ENCODE data around the gene LDLRAD4.
"Not testable (repeated sequence)": the region's sequence is repeated elsewhere in the genome, so short reads cannot be mapped to it uniquely, and the experiment has no call there.

LDLRAD4 gene

GRCh38 chr18:13328213-13328612 lies 109.7 kb downstream of the LDLRAD4 start:
- DNase-seq, result no peak

DNA sequence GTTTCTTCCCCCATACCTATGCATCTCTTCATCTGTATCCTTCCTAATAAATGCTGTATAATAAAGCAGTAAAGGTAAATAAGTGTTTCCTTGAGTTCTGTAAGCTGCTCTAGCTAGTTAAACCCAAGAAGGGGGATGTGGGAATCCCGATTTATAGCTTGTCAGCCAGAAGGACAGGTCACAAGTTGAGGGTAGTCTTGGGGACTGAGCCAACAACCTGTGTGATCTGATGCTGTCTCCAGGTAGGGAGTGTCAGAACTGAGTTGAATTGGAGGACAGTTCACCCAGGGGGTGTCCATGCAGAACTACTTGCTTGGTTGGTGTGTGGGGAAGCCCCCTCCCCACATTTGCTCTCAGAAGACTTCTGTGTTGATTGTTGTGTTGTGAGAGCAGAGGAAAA lies 112.4 kb downstream of the LDLRAD4 start:
- no peak for DNase-seq

- DNase-seq, result no peak
Measured at GRCh38 chr18:13331846-13332245, 113.3 kb downstream of the LDLRAD4 start.

- DNase-seq, result no peak
Measured at GRCh38 chr18:13332874-13333273, 114.3 kb downstream of the LDLRAD4 start.

GRCh38 chr18:13335903-13336302 lies 117.3 kb downstream of the LDLRAD4 start:
- DNase-seq, result no peak

DNA sequence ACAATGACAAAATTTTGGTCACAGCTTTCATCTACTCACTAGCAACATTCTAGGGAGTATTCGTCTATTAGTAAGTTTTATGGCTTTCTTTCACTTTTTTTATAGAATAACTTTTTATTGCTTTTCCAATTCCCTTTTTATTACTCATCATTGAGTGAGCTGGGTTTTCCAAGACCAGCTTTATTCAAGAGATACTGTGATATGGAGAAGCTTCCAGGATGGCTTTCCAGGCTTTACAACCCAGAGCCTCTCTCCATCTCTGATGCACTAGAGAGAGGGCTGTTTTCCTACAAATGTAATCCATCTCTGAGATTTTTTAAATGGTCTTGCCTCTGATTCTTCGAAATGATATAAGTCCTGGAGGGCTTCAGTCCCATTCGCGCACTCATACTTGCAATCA lies 118.3 kb downstream of the LDLRAD4 start:
- no peak for DNase-seq

GRCh38 chr18:13337369-13337768 lies 118.8 kb downstream of the LDLRAD4 start:
- DNase-seq, result no peak

DNA sequence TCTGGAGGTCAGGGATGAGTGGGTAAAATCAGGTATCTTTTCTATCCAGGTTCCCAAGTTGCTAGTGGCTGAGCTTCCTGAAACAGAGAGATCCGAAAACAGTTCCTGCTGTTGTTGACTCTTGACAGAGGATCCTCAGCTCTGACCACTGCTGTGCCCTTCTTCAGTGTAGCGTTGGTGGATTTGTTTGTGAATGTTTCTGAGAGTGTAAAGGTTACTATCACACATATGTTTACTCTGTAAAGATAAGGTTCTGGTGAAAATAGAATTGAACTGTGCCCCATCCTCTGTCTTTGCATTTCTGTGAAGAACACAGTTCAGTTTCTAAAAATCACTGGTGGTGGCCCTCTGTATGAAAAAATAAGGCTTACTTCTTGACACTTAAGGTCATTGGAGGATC lies 119.8 kb downstream of the LDLRAD4 start:
- DNase-seq, result no peak

- DNase-seq, result no peak
Measured at GRCh38 chr18:13339653-13340052, 121.1 kb downstream of the LDLRAD4 start.

- DNase-seq, result not testable (repeated sequence)
Measured at GRCh38 chr18:13346449-13346848, 127.9 kb downstream of the LDLRAD4 start.

- DNase-seq, result no peak
Measured at GRCh38 chr18:13353084-13353823, 134.7 kb downstream of the LDLRAD4 start.

GRCh38 chr18:13354402-13354801 lies 135.8 kb downstream of the LDLRAD4 start:
- DNase-seq, result no peak

DNA sequence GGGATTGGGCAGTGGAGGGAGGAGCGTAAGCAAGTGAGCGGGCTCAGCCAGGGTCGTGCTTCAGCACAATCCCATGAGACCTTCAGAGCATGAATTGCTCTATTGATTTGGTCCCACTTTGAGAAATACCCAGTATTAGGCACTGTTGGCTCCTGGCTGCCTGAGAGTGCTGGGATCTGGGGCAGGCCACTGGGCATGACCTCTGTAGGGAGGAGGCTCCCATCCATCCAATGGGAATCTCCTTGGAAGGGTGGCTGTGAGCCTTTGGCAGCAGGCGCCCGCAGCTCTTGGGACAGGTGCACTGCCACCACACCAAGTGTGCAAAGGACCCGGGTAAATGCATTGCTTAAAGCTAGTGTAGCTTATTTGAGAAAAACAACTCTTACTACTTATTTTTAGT lies 137.5 kb downstream of the LDLRAD4 start:
- DNase-seq, result no peak

- no peak for DNase-seq
Measured at GRCh38 chr18:13357289-13357688, 138.7 kb downstream of the LDLRAD4 start.

GRCh38 chr18:13359210-13359609 lies 140.7 kb downstream of the LDLRAD4 start:
- no peak for DNase-seq

GRCh38 chr18:13361431-13361830 lies 142.9 kb downstream of the LDLRAD4 start:
- DNase-seq, result no peak

DNA sequence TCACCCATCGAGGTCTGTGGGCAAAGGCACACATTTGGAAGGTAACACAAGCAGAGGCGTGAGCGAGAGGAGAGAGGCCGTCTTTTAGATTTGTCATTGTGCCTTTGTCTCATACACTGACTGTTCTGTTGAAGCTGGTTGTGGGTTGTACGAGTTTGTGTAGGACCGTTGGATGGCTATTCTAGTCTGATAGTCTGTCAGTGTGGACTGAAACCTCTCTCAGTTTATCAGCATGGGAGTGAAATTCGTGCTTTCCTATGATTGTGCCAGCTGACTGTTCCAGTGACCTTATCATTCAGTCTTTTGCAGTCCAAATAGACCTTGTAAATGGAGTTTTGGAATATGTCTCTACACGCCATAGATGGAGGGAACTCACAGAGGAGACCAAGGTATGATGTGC lies 143.5 kb downstream of the LDLRAD4 start:
- no peak for DNase-seq

DNA sequence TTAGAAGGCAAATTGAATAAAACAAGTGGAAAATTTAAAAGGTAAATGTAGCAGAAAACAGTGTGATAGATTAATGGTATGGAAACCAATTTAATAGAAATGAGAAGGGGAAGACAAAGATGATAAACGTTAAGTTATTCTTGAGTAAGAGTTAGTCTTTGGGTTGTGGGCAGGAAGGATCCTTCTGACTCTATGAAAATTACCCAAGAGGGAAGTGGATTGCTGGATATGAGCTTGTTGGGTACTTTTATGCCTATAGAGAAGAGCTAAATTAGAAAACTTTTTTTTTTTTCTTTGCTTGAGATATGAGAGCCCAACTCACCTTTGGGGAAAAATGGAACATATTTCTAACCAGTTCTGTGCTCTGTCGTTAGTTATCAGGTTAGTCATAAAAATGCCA lies 144.0 kb downstream of the LDLRAD4 start:
- DNase-seq, result no peak

DNA sequence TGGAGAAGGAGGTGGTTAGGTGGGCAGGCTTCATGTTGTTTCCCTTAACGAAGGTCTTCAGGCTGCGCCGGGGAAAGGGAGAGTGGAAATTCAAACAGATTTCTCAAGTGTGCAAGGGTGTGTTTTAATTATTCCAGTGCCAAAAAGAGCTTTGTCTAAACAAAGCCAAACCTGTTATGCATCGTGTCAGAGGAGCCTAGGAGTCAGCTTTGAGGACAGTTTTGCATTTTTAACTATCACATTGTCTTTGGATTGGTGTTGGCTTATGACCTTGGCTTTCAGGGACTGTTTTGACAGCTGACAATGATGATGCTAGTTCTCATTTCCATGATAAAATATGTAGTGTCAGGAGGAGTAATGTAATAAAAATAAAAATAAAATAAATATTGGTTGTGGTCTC lies 144.8 kb downstream of the LDLRAD4 start:
- DNase-seq, result no peak

DNA sequence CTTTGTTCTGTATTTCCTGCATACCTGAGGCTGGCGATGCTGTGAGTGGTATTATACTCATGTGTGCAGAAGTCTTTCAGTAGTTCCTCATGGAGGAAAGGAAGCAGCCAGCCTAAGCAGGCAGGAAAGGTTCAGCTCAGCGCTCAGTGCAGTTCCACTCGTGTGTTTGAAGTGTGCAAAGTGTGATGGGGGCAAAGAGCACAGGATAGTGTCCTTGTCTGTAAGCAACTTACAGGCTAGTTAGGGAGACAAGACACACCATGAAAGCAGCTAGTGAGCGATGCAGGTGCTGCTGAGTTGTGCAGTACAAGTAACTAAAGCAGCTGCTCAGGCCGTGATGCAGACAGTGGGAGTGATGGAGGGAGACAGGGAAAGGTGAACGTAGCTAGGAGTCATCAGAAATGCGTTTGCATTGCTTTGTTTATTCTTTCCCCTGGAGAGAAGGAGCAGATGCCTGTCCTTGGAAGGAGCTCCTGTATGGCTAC lies 146.2 kb downstream of the LDLRAD4 start:
- peak in 1 of 56 donors; percentile 39 for DNase-seq

- no peak for DNase-seq
Measured at GRCh38 chr18:13366131-13366530, 147.6 kb downstream of the LDLRAD4 start.

GRCh38 chr18:13366541-13366940 lies 148.0 kb downstream of the LDLRAD4 start:
- no peak for DNase-seq

All from nucleus accumbens (tissue), 56 donors.